DND-41 (cell line): ENCODE data around the gene STT3A.

Source experiments
- EZH2 ChIP-seq: IDR thresholded peaks from 3 replicates; pipeline ENCODE4 v1.6.1; 2012; ENCODE audit warnings: borderline replicate concordance, low read depth, mild to moderate bottlenecking, moderate library complexity, low read length, inconsistent platforms; ENCODE audit not compliant: severe bottlenecking
- TF ChIP-seq, protein P1 (sequence below): IDR thresholded peaks from 2 replicates; pipeline ENCODE4 v1.5.1; 2012; ENCODE audit warnings: borderline replicate concordance, low read length, moderate library complexity, mild to moderate bottlenecking; ENCODE audit not compliant: poor library complexity, severe bottlenecking; ENCODE audit errors: extremely low read depth

DNA sequence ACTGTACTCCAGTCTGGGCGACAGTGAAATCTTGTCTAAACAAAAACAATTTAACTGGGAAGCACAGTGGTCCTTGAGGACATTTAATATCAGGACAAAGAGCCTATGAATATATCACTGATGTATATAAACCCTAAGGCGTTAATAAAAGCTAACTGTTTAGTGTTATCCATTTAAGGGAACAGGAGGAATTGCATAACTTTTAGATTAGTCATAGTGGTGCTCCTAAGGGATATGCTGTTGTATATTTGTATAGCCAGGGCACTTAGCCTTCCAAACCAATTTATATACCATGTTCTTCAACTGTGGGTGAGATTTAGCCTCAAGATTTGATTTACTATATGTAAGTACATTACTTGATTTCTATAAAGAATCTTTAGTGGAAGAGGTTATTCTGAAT is 29.3 kb downstream of the STT3A start:
- TF ChIP-seq, protein P1, sequence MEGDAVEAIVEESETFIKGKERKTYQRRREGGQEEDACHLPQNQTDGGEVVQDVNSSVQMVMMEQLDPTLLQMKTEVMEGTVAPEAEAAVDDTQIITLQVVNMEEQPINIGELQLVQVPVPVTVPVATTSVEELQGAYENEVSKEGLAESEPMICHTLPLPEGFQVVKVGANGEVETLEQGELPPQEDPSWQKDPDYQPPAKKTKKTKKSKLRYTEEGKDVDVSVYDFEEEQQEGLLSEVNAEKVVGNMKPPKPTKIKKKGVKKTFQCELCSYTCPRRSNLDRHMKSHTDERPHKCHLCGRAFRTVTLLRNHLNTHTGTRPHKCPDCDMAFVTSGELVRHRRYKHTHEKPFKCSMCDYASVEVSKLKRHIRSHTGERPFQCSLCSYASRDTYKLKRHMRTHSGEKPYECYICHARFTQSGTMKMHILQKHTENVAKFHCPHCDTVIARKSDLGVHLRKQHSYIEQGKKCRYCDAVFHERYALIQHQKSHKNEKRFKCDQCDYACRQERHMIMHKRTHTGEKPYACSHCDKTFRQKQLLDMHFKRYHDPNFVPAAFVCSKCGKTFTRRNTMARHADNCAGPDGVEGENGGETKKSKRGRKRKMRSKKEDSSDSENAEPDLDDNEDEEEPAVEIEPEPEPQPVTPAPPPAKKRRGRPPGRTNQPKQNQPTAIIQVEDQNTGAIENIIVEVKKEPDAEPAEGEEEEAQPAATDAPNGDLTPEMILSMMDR, result no peak
- no peak for TF ChIP-seq EZH2
